Amniotic epithelial cell (primary cell): ENCODE data around the gene GGNBP2.

Source experiments
- DNase-seq: peaks from one replicate; pipeline ENCODE4 v3.0.0-alpha.2; 2010; ENCODE audit warnings: low read depth

Gene GGNBP2

DNA sequence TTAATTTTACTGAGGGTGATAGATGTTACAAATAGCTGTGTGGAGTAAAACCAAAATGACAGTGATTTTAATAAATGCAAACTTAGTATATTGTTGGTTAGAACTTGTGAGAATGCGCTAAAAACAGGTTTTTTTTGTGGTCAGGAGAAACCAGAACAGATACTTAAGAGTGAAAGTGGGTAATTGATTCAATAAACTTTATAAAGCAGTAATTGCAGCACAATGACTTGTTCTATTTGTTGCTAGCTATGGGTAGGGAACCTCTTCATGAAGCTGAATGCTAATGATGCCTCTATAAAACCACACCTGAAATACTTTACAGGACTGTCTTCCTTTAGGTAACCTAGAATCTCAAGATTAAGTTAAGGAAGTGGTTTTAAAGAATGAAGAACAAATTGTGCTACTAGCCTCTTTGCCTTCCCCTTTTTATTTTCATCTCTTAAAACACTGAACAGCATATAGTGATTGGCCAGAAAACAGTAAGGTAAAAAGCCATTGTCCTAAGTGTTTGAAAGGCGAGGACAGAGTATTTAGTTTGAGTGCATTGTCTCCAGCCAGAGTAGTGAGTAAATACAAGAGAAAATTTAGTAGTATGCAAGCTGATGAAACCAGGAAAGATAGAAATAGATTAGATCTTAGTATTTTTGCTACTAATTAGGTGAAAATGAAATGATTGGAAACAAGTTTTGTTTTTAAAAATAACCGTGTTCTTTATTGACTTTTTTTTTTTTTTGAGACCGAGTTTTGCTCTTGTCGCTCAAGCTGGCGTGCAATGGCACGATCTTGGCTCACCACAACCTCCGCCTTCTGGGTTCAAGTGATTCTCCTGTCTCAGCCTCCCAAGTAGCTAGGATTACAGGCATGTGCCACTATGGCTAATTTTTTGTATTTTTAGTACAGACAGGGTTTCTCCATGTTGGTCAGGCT is 6.0 kb downstream of the GGNBP2 start:
- no peak for DNase-seq

DNA sequence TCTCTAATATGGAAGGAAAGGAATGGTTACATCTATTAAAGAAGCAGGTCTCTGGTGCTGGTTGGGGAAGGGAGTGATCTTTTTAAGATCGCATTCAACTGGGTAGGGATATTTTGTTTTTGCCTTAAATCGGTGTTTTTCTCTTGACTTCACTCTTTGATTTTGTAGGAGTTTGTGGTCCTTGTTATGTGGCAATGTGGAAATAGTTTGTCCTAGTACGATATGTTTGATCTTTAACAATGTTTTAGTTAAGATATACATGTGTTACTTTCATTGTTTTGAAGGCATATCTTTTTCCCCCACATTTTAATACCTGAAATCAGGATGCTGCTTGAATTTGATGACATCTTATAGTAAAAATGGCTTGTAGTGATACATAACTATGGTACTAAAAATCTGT is 8.7 kb downstream of the GGNBP2 start:
- no peak for DNase-seq

DNA sequence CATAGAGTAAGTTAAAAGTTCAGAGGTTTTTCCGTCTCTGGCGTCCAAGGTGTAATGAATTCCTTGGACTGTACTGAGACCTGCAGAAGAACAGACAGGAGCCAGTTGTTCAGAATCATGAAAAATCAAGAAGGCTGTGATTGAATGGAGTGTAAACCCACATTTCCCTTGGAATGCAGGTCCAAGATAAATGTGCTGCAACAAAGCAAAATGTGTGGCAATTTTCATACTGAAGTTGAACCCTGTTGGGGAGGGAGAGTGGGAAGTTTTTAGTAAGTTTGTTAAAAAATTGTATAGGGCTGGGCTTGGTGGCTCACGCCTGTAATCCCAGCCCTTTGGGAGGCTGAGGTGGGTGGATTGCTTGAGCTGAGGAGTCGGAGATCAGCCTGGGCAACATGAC is 21.4 kb downstream of the GGNBP2 start:
- DNase-seq: peak; percentile 74

DNA sequence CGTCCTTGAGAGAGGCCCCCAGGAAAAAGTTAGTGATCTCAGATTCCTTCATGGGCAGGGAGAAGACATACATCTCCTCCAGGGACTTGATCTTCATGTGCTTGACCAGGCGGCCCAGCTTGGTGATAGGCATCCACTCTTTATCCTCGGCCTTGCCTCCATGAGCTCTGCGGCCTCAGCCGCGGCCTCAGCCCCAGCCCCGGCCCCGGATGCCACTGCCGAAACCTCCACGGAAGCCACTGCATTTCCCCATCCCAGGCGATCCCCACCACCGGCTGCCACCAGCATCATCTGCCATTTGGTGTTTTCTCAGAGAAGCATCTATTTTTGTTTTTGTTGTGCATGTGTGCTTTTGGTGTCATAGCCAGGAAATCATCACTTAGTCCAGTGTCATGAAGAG is 30.3 kb downstream of the GGNBP2 start:
- DNase-seq: no peak

DNA sequence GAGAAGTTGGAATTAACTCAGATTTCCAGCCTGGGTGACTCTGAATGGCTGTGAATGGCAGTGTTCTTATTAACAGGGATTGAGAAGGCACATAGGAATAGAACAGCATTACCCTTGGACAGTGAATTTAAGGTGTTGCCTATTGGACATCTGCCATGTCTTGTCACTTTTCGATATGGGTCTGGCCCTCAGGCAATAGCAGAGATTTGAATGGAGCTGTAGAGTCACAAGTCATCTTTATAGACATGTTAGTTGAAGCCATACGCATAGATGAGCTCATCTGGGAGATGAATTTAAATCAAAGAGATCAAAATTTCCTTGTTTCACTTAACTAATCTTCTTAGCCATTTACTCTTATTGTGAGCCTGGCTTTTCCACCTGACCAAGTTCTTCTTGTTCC is 32.1 kb downstream of the GGNBP2 start:
- no peak for DNase-seq

DNA sequence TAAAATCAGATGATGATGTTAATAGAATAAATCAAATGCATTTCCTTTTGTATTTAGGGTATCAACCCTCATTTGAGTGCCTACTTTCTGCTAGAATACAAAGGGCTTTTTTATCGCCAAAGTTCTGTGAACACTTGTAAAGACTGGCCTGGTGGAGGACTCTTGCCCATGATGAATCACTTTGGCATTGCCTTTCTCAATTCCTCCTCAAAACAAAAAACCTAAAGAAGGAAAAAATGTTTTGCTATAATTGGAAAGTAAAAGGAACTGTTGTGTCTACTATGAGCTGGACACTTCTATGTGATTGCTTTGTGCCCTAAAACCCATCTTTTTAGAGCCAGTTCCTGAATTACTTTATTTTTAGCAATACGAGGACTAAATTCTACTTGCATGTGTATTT is 34.0 kb downstream of the GGNBP2 start:
- DNase-seq: peak; percentile 22

DNA sequence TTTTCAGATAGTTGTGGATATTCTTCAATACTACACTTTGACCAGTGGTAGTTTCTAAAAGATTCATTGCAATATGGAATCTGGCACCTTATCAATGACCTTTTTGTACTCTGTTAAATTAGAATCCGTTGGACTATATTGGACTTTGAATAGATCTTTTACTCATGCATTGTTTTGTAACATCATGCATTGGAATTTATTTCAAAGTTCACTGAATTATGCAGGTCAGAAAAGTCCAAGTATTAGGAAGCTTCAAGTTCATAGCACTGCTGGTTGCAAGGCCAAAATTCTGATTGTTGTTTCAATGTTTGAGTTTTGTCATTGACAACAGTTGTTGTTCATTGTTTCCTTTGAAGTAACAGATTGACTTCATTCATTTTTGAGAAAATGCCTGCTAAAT is 39.1 kb downstream of the GGNBP2 start:
- DNase-seq: no peak

DNA sequence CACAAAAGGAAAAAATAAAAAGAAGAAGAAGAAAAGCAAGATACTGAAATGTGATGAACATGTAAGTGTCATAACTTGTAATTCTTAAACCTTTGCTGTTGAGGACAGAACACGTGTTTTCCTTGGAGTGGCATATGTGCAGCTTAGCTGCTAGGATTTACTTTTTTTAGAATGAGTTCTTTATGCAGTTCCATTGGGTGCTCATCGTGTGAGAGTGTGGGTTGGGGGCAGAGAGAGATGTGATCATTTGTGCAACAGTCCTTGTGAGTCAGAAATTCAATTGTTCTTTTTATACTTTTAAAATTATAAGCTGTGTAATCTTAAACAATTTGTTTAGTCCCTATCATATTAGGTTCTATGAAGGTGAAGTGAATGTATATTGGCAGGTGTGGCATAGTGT is 41.4 kb downstream of the GGNBP2 start:
- DNase-seq: no peak

DNA sequence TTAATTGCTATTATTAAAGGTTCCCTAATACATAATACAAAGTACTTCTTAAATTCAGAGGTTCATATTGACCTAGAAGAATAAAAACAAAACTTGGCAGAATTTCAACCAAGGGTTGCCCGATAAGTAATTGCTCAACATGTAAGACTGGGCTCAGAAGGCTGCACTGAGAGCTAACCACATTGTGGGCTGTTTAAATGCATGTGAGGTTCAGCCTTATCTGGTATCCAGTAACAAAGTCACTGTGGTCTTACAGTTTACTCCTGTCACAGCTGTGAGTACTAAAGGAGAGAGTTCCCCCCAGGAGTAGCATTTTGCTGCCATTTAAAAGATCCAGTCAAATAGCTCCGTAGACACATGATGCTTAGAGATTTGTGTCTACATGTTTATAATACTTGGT is 45.4 kb downstream of the GGNBP2 start:
- peak; percentile 92 for DNase-seq

DNA sequence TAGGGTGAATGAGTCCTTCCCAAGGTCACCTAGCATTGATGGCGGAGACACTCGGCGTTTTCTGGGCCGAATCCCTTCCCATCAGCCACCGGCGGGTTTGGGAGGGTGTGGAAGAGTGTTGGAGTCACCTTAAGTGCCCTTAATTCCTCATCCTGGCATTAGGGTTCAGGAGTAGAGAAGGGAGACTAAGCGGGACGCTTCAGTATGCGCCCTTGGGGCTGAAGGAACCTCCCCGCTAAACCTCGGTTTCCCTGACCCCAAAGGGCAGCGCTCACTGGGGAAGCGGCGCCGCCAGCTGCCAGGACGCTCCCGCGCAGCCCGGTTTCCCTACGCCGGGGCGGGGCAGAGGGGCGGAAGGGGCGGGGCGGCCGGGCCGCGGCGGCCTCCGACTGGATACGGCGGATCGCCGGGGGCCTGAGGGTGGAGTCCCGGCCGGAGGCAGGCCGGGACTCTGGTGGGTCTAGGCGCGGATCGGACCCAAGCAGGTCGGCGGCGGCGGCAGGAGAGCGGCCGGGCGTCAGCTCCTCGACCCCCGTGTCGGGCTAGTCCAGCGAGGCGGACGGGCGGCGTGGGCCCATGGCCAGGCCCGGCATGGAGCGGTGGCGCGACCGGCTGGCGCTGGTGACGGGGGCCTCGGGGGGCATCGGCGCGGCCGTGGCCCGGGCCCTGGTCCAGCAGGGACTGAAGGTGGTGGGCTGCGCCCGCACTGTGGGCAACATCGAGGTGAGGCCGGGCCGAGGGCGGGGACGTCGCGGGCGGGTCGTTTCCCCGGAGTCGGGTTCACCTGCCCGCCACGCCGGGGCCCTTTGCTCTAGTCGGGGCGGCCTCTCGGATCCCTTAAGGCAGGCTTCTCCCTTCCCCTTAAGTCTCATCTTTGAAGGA is 47.0 kb downstream of the GGNBP2 start, which contains the start of gene DHRS11:
DHRS11 (plus strand) TSS at position 446 of the 882 bp plus-strand sequence; CDS start at position 577, 131 bp downstream.
- DNase-seq: peak; percentile 49

DNA sequence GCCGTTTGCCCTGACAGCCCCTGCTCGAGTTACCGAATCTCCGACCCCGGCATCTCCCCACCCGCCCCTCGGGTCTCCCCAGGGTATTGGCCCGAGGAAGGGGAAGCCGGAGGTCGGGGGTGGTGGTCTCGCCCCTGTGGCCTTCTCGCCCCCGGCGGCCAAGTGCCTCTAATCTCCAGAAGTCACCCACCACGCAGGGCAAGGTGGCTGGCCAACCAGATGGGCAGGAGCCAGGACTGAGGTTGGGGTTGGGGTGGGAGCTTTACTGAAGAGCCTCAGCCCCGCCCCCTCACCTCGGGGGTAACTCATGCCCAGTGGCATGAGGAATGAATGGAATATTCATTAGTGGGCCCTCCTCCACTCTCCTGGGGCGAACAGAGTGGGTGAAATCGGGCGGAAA is 47.6 kb downstream of the GGNBP2 start:
- DNase-seq: peak; percentile 32

DNA sequence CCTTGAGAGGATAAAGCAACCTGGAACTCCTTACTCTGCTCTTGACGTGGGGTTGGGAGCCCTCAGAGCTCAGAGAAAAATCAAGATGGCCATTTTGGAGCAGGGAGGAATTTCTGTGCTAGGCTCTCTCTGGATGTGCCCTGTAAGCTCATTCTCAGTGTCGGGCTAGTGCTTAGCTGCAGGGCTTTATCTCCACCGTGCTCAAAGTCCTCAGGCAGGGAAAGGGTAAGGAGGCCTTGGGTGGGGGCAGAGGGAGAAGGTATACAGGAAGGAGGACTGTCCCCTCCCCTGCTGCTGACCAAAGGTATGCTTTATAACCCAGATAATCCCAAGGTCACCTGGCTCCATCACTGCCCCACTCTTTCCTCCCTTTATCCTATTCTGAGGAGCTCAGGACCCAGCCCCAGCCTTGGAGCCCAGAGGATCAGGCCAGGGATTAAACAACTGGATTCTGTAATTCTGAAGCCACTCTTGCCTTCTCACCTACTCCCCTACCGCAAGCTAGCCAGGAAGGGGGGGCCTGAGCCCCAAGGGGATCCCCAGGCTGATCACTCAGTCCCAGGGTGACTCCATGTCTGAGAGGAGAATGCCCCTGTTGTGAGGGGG is 48.1 kb downstream of the GGNBP2 start:
- DNase-seq: no peak

DNA sequence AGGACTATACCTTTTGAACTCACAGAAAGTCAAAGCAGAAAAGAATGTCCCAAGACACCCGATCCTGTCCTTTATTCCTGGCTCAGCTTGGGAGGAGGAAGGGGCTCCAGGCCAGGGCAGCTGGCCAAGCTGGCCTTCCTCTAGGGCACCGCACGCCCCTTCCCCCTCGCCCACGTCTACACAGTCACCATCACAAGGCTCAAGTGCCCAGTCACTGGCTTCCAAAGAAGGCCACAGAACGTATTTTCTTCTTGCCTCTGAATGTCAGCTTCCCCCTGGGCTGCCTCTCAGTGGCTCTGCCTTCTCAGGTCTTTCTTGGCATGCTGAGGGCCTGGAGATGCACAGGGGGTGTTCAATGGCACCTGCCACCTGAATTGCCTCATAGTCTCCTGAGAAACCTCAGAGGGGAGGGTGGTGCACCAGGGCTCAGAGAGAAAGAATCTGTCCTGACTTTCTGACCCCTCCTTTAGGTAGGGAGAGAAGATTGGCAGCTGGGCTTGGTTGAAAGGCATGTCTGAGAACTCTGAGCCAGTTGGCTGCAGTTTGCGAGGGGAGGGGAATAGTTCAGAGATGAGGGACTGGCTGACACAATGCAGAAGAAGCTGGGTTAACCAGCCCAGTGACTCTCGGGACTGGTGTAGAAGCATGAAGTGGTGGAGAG is 49.1 kb downstream of the GGNBP2 start:
- DNase-seq: no peak

DNA sequence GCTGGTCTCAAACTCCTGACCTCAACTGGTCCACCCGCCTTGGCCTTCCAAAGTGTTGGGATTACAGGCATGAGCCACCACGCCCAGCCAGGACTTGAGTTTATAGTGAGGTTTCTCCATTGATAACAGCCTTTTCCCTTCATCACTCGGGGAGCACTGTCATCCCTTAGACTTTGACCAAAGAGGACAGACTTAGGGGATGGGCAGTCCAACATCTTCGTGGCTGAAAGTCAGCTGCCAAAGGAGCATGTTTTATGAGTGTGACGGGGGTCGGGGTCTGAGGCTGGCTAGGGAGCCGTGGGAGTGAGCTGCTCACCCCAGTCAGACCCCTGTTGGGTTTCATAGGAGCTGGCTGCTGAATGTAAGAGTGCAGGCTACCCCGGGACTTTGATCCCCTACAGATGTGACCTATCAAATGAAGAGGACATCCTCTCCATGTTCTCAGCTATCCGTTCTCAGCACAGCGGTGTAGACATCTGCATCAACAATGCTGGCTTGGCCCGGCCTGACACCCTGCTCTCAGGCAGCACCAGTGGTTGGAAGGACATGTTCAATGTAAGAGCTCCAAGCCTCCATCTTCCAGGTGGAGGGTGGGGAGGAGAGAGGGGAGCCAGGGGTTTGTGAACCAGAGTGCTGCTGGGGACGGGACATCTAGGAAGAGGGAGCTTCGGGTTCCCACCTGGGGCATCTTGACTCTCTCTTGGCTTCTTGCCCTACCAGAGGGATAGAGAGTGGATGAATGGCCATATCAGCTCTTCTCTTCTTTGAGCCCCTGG is 50.1 kb downstream of the GGNBP2 start:
- DNase-seq: no peak

DNA sequence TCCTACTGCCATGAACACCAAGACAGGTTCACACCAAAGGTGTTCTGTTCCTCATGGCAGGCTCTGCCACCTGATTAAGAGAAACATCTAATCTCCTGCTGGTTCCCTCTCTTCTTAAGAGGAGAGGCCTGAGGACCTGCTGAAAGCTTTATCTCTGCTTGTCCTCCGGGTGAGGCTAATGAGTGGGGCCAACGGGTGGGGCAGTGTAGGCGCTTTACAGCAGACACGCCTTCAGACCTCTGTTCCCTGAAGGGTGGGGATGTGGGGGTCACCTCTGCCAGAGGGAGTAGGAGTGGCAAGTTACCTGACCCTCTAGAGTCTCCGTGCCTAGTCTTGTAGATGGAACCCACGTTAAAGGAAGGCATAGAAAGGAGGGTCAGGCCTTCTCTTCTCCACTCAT is 52.5 kb downstream of the GGNBP2 start:
- DNase-seq: no peak

DNA sequence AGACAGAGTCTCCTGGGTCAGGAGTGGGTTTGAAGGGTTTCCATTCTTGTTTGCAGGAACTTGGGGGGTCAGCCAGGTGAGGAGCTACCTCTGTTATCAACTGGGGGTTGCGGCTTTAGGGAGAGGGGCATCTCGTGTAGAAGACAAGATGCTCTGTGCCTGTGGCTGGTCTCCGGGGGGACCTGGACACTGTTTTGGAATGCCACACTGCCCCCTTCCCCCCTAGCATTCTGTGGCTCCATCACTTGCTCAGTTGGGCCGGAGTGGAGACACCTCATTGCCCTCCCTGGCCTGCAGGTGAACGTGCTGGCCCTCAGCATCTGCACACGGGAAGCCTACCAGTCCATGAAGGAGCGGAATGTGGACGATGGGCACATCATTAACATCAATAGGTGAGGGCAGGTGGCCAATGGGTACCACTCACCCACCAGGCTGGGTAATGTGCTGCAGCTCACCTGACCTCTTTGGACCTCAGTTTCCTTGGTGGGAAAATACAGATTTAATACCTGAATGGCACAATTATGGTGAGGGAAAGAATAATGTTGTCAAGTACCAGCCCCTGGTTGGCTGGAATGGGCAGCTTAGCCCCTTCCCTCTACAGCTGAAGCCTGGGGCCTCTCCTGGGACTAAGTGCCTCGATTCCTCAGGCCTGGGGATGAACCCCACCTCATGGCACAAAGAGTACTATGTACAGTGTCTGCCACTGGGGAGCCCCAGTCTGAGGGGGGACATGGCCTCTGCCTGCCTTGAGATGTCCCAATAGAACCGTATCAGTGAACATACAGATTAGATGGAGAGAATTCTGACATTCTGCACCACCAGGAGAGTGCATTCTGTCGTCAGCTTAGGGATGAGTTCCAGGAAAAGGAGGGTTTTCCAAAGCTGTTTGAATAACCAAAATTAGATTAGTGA is 53.4 kb downstream of the GGNBP2 start:
- DNase-seq: no peak

DNA sequence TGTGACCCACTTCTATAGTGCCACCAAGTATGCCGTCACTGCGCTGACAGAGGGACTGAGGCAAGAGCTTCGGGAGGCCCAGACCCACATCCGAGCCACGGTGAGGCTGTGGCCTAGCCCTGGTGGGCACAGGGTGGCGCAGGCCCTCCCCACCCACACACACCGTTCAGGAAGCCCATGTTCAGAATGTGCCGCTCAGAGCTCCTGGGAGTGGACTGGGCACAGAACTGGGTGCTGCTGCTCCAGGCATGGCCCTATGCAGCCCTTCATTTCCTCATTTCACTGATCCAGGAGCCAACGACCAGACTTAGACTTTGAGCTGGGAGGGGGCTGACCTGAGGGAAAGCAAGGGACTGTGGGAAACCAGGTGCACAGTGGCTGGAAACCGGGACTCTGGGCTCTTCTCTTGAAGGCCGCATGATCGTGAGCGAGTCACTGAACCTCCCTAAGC is 54.3 kb downstream of the GGNBP2 start:
- no peak for DNase-seq

DNA sequence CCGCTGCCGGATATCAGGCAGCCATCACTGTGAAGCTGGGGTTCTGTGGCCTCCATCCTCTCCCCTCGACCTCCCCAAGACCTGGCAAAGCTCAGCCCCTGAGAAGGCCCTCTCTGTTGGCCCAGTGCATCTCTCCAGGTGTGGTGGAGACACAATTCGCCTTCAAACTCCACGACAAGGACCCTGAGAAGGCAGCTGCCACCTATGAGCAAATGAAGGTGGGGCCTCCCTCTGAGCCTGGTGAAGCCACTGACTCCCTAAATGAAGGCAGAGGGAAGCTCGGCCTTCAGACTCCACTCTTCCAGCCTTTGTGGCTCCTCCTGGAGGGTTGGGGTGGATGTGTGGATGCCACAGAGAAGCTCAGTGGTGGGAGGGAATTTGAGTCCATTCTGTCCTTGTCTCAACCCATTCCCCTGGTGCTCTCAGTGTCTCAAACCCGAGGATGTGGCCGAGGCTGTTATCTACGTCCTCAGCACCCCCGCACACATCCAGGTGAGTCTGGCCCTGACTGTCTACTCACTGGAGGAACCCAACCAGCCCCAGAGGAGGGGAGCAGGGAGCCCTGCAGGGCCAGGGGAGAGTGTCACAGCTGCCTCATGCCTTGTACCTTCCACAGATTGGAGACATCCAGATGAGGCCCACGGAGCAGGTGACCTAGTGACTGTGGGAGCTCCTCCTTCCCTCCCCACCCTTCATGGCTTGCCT is 55.0 kb downstream of the GGNBP2 start:
- no peak for DNase-seq

DNA sequence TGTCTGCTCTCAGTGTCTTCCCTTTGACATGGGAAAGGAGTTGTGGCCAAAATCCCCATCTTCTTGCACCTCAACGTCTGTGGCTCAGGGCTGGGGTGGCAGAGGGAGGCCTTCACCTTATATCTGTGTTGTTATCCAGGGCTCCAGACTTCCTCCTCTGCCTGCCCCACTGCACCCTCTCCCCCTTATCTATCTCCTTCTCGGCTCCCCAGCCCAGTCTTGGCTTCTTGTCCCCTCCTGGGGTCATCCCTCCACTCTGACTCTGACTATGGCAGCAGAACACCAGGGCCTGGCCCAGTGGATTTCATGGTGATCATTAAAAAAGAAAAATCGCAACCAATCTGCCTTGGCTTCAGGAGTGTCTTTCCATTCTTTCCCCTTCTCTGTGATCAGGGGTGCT is 55.7 kb downstream of the GGNBP2 start:
- DNase-seq: no peak
